ENCODE data around the gene FBXW7.

- TF ChIP-seq EZH2 (IDR thresholded peaks at IDR 0.05; ENCODE audit: borderline replicate concordance) (no peak), CTCF (IDR thresholded peaks at IDR 0.05; ENCODE audit: poor library complexity) (no peak), EZH2phosphoT487 (IDR thresholded peaks at IDR 0.05; ENCODE audit: low read depth, severe bottlenecking, unreplicated experiment) (no peak)
These were observed 241.1 kb downstream of the FBXW7 start for GRCh38 chr4:152294765-152295164.

All from hepatocyte (in vitro differentiated cells).